IgD-negative memory B cell (primary cell): ENCODE results near the gene TECPR2. TPM values are rescaled to one million over a fixed set of nuclear protein-coding genes. Genes with fewer than 3 reads are reported as not detected.
"Not testable (repeated sequence)": the region's sequence is repeated elsewhere in the genome, so short reads cannot be mapped to it uniquely, and the experiment has no call there.

Experiments
- H3K27ac Mint-ChIP-seq, 3 donors: one replicate each; pipeline ENCODE4 v1.8.0; 2020 to 2022; ENCODE audit warnings: mild to moderate bottlenecking in 3 of 3, mixed read lengths in 3 of 3, moderate library complexity in 1 of 3
- H3K27me3 Mint-ChIP-seq: one replicate; pipeline ENCODE4 v1.8.0; 2021; ENCODE audit warnings: mixed read lengths
- H3K36me3 Mint-ChIP-seq: one replicate; pipeline ENCODE4 v1.8.0; 2020; ENCODE audit warnings: mild to moderate bottlenecking, mixed read lengths
- H3K4me1 Mint-ChIP-seq, 3 donors: one replicate each; pipeline ENCODE4 v1.8.0; 2020 to 2022; ENCODE audit warnings: mixed read lengths in 3 of 3, mild to moderate bottlenecking in 1 of 3
- H3K4me3 Mint-ChIP-seq, 4 donors: one replicate each; pipeline ENCODE4 v1.8.0; 2020 to 2022; ENCODE audit warnings: mild to moderate bottlenecking in 4 of 4, mixed read lengths in 4 of 4, moderate library complexity in 3 of 4
- H3K9me3 Mint-ChIP-seq, 3 donors: one replicate each; pipeline ENCODE4 v1.8.0; 2020 to 2021; ENCODE audit warnings: mixed read lengths in 3 of 3, mild to moderate bottlenecking in 1 of 3
- polyA plus RNA-seq: library from polyadenylated mRNA; unstranded; fragments of 300-500 nt; fragmentation: Illumina TruSeq; gene quantifications from one replicate; pipeline ENCODE4 v1.2.3, GENCODE V29; 2021

The TECPR2 gene
- polyA plus RNA-seq, 1 donor from 2014 or later = 3.2 TPM

- H3K27ac Mint-ChIP-seq = no peak overlapping the region
- peaks cover 26% of the 10 kb centered on the region for H3K27me3 Mint-ChIP-seq
These were observed 182.9 kb downstream of the TECPR2 start for GRCh38 chr14:102545461-102546265.

GRCh38 chr14:102548616-102549240 lies 186.0 kb downstream of the TECPR2 start:
- Mint-ChIP-seq H3K9me3 (peaks cover 0 to 2% (median 0%) of the 10 kb centered on the region in 3 donors), H3K27me3 (peaks cover 16% of the 10 kb centered on the region), H3K4me3 (no peak overlapping the region), H3K4me1 (no peaks in the 10 kb centered on the region), H3K36me3 (peaks cover 4% of the 10 kb centered on the region), H3K27ac (no peak overlapping the region)

More at GRCh38 chr14:102545461-102546265, 182.9 kb downstream of the TECPR2 start:
- H3K4me1 Mint-ChIP-seq = peaks cover 0 to 2% (median 1%) of the 10 kb centered on the region in 3 donors
- peaks cover 4% of the 10 kb centered on the region for H3K36me3 Mint-ChIP-seq
- H3K4me3 Mint-ChIP-seq = peak overlapping the region; percentile 20 to 80 (median 68)
- peaks cover 0 to 2% (median 0%) of the 10 kb centered on the region in 3 donors for H3K9me3 Mint-ChIP-seq

DNA sequence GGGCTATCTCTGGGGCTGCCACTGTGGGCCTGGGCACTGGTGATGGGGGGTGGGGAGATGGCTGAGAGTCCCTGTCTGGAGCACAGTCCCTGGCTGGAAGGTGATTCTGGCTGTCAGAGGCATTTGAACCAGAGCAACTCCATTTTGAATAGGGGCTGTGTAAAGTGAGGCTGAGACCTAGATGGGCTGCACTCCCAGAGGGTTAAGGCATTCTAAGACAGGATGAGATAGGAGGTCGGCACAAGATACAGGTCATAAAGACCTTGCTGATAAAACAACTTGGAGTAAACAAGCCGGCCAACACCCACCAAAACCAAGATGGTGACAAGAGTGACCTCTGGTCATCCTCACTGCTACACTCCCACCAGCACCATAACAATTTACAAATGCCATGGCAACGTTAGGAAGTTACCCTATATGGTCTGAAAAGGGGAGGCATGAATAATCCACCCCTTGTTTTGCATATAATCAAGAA lies 188.2 kb downstream of the TECPR2 start:
- H3K27ac Mint-ChIP-seq = peak overlapping the region in 1 of 3 donors; percentile 10
- not testable (repeated sequence) for H3K36me3 Mint-ChIP-seq, H3K9me3 Mint-ChIP-seq, H3K27me3 Mint-ChIP-seq, H3K4me1 Mint-ChIP-seq
- peak overlapping the region in 1 of 4 donors; percentile 43 for H3K4me3 Mint-ChIP-seq

Other genes starting within 250 kb of the TECPR2 start
- 14.9 TPM for gene WDR20, start 223.0 kb upstream of the TECPR2 start, polyA plus RNA-seq
- 0.43 TPM for gene MOK, start 57.8 kb upstream of the TECPR2 start, polyA plus RNA-seq
- gene ZNF839, start 43.2 kb upstream of the TECPR2 start, polyA plus RNA-seq = 5.3 TPM
- 39.5 TPM for gene CINP, start 51 bp upstream of the TECPR2 start, polyA plus RNA-seq
- gene ANKRD9, start 146.8 kb downstream of the TECPR2 start, polyA plus RNA-seq = 0.93 TPM
- 1.2 TPM for gene RCOR1, start 229.7 kb downstream of the TECPR2 start, polyA plus RNA-seq